ENCODE data around the gene TCOF1. TPM values are rescaled to one million over a fixed set of nuclear protein-coding genes. Genes with fewer than 3 reads are reported as not detected.

The TCOF1 gene
- total RNA-seq, 2 donors from 2014 or later = 55.5 to 62.3 TPM

- no peak for ATAC-seq (replicated peaks in 1 of 2)
- no peaks in the 10 kb centered on the region for H3K27me3 Mint-ChIP-seq (ENCODE audit: low read depth)
- H3K27ac Mint-ChIP-seq = peak overlapping the region; percentile 66
- peaks cover 32% of the 10 kb centered on the region for H3K4me1 Mint-ChIP-seq (ENCODE audit: low read depth)
- no peak for DNase-seq
- peak overlapping the region; percentile 9 to 20 for H3K4me3 Mint-ChIP-seq
- H3K9me3 Mint-ChIP-seq = no peaks in the 10 kb centered on the region
- peaks cover 29 to 47% of the 10 kb centered on the region in 2 donors for H3K36me3 Mint-ChIP-seq (ENCODE audit: insufficient read depth in 2 of 2)
Measured at GRCh38 chr5:150446583-150446982, 89.1 kb downstream of the TCOF1 start.

DNA sequence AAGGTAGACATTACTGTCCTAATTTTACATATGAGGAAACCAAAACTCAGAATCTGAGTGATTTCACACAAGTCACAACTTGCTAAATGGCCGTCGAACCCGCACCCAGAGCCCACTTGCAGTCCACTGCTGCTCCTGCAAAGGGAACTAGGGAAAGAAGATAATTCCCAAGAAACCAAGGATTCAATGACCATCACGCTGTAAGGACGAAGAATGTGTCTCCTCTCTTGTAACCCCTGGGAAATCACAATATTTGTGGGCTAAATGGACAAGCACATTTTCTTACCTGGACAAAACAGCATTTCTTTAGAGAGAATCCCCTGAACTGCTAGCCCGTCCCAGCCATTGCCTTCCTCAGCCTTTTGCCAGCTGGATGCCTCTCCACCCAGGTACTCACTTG, 89.7 kb downstream of the TCOF1 start:
- H3K4me1 Mint-ChIP-seq (ENCODE audit: low read depth) = peaks cover 32% of the 10 kb centered on the region
- peak overlapping the region; percentile 89 to 97 for H3K4me3 Mint-ChIP-seq
- no peak for ATAC-seq (replicated peaks in 1 of 2)
- no peak for DNase-seq
- no peaks in the 10 kb centered on the region for H3K27me3 Mint-ChIP-seq (ENCODE audit: low read depth)
- peaks cover 29 to 47% of the 10 kb centered on the region in 2 donors for H3K36me3 Mint-ChIP-seq (ENCODE audit: insufficient read depth in 2 of 2)
- H3K9me3 Mint-ChIP-seq = no peaks in the 10 kb centered on the region
- peak overlapping the region; percentile 99 for H3K27ac Mint-ChIP-seq

GRCh38 chr5:150448334-150448733, 90.8 kb downstream of the TCOF1 start:
- Mint-ChIP-seq H3K36me3 (ENCODE audit: insufficient read depth in 2 of 2) (peaks cover 29 to 47% of the 10 kb centered on the region in 2 donors), H3K9me3 (no peaks in the 10 kb centered on the region), H3K27ac (peak overlapping the region; percentile 99), H3K27me3 (ENCODE audit: low read depth) (no peaks in the 10 kb centered on the region), H3K4me3 (peak overlapping the region; percentile 89 to 97), H3K4me1 (ENCODE audit: low read depth) (peaks cover 32% of the 10 kb centered on the region)
- ATAC-seq (replicated peaks in 1 of 2) (no peak), DNase-seq (no peak)

DNA sequence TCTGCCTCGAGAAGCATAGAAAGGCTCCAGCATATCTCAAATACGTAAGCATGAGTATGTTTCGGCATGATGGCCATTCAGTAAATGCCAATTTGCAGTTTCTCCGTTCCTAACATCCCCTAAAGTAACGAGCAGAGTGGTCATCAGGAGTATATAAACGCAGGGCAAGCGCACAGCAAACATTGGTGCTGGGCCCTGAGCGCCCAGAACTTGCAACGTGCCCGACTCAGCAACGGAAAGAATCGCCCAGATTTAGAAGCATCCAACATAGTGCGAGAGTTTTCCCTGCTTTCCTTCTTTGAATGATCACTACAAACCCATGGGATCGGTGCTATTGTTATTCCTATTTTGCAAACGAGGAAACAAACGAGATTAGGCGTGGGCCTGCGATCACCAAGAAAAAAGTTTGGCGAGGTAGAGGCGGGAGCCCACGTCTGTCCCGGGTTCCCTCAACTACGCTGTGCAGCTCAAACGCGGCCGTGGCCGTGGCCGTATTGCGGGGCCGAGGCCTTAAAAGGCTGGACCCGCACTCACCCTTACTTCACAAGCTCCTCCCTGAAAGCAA, 91.5 kb downstream of the TCOF1 start:
- DNase-seq (no peak), ATAC-seq (replicated peaks in 1 of 2) (peak; percentile 43 to 48)
- Mint-ChIP-seq H3K4me1 (ENCODE audit: low read depth) (peaks cover 32% of the 10 kb centered on the region), H3K27ac (peak overlapping the region; percentile 99), H3K36me3 (ENCODE audit: insufficient read depth in 2 of 2) (peaks cover 29 to 43% of the 10 kb centered on the region in 2 donors), H3K27me3 (ENCODE audit: low read depth) (no peaks in the 10 kb centered on the region), H3K9me3 (no peaks in the 10 kb centered on the region), H3K4me3 (peak overlapping the region; percentile 89 to 97)

Other genes with a start within 250 kb of the TCOF1 start
- 1 to 10 TPM in 1 of 2 donors, under 1 TPM in 1; 0.34 to 1.1 TPM for gene PDGFRB, start 201.9 kb upstream of the TCOF1 start, total RNA-seq
- gene CDX1, start 190.9 kb upstream of the TCOF1 start, total RNA-seq = not detected
- not detected for gene SLC6A7, start 167.6 kb upstream of the TCOF1 start, total RNA-seq
- not detected for gene CAMK2A, start 67.9 kb upstream of the TCOF1 start, total RNA-seq
- gene ARSI, start 54.8 kb upstream of the TCOF1 start, total RNA-seq = not detected
- 100 to 1,000 TPM; 363 to 455 TPM for gene CD74, start 55.2 kb downstream of the TCOF1 start, total RNA-seq
- 1,000 to 10,000 TPM; 2,954 to 3,917 TPM for gene RPS14, start 92.0 kb downstream of the TCOF1 start, total RNA-seq
- gene NDST1, start 150.4 kb downstream of the TCOF1 start, total RNA-seq = 1 to 10 TPM; 3.4 to 3.5 TPM

Measured in activated T-cell treated with anti-CD3 and anti-CD28 coated beads, Interleukin-2, amount 50 U/mL, for 72 hours (primary cell).